Tibial nerve (tissue), 4 donors: ENCODE results near the gene NIT2.

Source experiments
- EP300 ChIP-seq, 2 donors: sonication (generic); formaldehyde crosslinking; IDR thresholded peaks; one replicate each; pipeline ENCODE4 v1.6.1; 2017; ENCODE audit warnings: antibody characterized with exemption in 2 of 2, mild to moderate bottlenecking in 1 of 2
- POLR2A ChIP-seq, 2 donors: fragments of 450-650 bp; IDR thresholded peaks; one replicate each; pipeline ENCODE4 v1.6.1; 2017; ENCODE audit warnings: antibody characterized with exemption in 2 of 2, mild to moderate bottlenecking in 2 of 2, moderate library complexity in 2 of 2
- TF ChIP-seq, protein P1 (sequence below), 5 experiments: fragments of 200-600 bp in 3 of 5; fragments of 450-650 bp in 2 of 5; sonication (generic) in 3 of 5; IDR thresholded peaks; one replicate each; pipeline ENCODE4 v1.5.1; 2016 to 2019; ENCODE audit warnings: antibody characterized with exemption in 5 of 5, mild to moderate bottlenecking in 3 of 5, moderate library complexity in 2 of 5

DNA sequence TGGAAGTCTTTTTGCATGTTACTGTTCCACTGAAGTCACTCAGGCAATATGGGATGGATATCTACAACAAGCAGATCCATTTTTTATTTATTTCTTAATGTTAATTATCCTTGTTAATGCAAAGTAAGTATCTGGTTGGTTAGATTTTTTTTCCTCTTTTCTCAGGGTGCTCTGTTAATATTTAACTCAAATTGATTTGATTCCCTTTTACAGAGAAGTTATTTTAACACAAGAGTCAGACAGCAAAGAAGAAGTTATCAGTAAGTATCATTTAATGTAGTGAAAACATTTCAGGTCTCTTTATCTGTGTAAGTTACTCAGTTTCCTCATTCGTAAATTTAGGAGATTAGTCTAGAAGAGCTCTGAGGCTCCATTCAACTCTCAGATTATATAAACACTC lies 39.5 kb upstream of the NIT2 start:
- no peak for TF ChIP-seq POLR2A (IDR thresholded peaks at IDR 0.05)
- TF ChIP-seq, protein P1, sequence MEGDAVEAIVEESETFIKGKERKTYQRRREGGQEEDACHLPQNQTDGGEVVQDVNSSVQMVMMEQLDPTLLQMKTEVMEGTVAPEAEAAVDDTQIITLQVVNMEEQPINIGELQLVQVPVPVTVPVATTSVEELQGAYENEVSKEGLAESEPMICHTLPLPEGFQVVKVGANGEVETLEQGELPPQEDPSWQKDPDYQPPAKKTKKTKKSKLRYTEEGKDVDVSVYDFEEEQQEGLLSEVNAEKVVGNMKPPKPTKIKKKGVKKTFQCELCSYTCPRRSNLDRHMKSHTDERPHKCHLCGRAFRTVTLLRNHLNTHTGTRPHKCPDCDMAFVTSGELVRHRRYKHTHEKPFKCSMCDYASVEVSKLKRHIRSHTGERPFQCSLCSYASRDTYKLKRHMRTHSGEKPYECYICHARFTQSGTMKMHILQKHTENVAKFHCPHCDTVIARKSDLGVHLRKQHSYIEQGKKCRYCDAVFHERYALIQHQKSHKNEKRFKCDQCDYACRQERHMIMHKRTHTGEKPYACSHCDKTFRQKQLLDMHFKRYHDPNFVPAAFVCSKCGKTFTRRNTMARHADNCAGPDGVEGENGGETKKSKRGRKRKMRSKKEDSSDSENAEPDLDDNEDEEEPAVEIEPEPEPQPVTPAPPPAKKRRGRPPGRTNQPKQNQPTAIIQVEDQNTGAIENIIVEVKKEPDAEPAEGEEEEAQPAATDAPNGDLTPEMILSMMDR (IDR thresholded peaks at IDR 0.05), result no peak
- no peak for TF ChIP-seq EP300 (IDR thresholded peaks at IDR 0.05)
